ENCODE measurements around the gene ABHD14A. TPM values are rescaled to one million over a fixed set of nuclear protein-coding genes. Genes with fewer than 3 reads are reported as not detected.

ABHD14A gene
- total RNA-seq (ENCODE audit: low replicate concordance) = 8.3 and 13.1 TPM in 2 replicates

DNA sequence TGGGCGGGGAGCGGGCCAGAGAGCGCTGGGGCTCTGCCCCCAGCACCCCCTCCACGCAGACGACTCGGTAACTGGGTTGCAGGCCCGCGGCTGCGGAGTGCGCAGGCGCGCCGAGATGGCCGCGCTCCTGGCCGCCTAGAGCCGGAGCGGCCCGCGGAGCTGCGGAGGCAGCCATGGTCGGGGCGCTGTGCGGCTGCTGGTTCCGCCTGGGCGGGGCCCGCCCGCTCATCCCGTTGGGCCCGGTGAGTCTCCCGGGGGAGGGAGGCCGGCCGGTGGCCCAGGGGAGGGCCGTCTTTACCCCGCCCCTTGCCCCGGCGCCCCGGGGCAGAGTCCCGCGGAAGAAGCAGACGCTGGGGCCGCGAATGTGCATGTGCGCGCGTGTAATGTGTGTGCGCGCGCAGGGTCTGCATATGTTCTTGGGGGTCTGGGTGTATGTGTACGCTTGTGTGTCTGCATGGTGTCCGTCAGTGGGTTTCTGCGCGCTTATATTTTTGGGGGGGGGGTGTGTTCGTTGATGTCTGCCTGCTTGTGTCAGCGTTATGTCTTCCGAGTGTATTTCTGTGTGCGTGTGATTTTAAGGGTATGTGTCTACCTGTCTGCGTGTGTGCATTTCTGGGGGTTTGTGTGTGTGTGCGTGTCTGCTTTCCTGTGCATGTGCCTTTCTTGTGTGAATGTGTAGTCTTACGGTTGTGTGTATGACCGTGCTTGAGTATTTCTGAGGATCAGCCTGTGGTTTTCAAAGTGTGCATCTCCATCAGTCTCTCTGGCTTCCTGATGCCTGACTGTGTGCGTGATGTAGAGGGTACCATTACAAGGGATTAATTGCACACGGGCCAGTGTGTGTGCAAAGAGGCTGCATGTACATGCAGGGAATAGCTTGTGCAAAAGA lies at the start of gene ABHD14A:
Gene ABHD14A, plus strand, starts transcription at position 102 of the 889 bp plus-strand sequence. Its CDS starts 72 bp downstream, at position 174.

DNA sequence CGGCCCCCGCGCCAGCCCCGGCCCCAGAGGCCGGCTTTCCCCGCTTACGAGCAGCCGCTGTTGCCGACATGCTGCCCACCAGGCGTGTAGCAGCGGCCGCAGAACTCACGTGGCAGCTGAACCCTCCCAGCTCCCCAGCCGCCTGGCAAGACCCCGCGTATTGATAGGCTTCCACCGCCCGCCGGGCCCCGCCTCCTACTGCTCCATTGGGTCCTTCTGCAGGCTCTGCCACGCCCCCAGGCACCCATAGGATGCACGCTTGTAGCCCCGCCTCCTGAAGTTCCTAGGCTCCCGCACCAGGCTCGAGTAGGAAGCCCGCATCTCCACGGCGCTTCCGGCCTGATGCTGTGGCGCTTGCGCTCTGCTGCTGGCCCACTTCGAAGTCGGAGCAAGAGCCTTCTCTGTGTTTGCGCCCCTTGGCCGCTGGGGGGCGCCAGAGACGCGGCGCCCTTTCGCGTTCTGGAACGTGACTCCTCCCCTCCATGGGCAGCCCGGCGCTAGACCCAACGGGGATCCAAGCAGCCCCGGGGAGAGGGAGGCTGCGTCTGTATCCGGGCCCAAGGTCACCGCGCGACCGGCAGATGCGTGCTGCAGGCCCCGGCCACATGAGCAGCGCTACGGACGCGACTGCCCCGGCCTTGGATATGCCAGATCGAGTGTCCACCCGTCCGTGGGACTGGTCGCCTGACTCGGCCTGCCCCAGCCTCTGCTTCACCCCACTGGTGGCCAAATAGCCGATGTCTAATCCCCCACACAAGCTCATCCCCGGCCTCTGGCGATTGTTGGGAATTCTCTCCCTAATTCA lies 32.9 kb upstream of the ABHD14A start, which contains the start of the genes PARP3 and RRP9:
Gene PARP3, plus strand, starts transcription at position 566 of the 805 bp plus-strand sequence. CDS start 993 bp downstream, outside the sequence.
Gene RRP9, minus strand, starts transcription at position 107 of the 805 bp plus-strand sequence. Its CDS starts 37 bp downstream, at position 70.

DNA sequence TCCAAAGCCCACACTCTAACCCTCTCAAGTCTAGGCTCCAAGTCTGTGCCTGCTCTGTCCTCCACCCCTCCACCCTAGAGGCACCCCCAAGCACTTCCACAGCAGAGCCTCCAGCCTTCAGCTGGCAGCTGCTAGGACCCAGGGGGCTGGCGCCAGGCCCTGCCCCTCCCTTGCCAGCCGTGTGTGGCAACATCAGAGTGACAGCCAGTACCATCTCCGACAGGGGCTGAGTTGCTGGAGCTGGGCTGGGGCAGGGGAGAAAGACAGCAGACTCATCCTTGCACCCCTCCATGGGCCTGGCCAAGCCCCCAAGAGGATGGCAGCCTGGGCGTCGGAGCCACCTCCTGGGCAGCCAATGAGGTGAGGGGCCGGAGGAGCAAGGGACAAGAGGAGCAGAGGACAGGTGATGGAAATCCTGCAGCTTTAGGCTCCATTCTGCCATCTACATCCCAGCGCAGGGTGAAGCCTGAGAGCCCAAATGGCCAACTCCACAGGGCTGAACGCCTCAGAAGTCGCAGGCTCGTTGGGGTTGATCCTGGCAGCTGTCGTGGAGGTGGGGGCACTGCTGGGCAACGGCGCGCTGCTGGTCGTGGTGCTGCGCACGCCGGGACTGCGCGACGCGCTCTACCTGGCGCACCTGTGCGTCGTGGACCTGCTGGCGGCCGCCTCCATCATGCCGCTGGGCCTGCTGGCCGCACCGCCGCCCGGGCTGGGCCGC lies 19.5 kb upstream of the ABHD14A start, which contains the start of gene GPR62:
Gene GPR62, plus strand, starts transcription at position 207 of the 718 bp plus-strand sequence. Its CDS starts 272 bp downstream, at position 479.

DNA sequence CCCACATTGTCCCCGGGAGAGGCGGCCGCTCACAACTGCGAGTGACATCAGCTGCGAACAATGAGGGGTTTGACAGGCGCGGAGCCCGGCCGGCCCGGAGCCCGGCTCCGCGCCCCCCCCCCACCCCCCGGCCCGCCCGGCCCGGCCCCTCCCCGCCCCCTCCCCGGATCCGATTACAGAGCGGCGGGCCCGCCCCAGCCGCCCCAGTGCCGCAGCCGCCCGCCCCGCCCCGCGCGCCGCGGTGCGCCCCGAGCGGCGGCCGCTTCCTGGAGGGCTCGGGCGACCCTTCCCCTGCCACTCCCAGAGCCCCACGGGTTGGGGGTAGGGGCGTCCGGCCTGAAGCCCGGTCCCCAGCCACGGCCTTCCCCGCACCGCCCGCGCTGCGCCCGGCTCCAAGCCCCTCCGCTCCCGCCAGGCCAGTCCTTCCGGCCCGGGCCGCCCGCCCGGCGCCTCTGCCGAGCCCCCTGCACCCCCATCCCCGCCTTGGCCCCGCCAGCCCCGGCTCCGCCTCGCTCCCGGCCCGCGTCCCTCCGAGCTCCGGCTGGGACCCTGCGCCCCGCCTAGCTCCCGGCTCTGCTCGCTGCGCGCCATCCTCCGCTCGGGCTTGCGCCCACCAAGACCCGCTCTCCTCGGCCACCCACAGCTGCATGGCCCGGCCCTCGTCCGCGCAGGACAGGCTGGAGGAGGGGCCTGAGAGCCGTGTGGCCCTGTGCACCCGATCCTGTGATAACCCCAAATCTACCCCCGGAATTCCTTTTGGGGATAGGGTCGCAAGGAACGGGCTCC lies 7.3 kb upstream of the ABHD14A start, which contains the start of gene PCBP4:
Gene PCBP4, minus strand, starts transcription at position 71 of the 786 bp plus-strand sequence. CDS start 6,214 bp downstream, outside the sequence.

DNA sequence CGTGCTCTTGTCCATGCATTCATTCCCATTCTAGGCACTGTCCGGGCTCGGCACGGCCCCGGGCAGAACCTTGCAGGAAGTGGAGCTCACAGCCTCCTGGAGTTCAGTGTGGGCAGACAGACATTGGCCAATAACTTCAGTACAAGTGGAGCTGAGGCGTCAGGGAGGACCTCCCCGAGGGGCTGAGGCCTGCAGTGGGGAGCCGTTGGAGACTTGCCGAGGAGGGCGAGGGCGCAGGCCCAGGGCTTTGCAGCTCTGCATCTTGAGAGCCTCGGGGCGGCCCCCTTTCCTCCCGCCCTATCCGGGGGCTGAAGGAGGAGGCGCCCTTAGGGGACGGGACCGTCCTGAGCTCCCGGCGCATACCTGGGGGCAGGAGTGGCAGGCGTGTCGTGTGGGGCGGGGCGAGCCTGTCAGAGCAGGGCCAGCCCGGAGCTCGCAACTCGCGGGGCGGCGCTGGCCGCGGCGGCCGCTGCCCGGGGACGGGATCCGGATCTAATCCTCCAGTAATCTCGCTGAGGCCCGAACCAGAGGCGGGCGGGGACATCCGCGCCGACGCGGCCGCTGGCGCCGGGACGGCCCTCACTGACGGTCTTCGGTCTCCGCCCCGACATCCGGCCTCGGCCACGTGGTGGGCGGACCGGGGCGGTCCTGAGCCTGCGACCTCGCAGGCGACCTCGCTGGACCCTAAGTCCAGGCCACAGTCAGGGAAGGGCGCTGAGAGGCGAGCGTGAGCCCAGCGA lies 8.1 kb downstream of the ABHD14A start, which contains the start of gene ACY1:
Gene ACY1, plus strand, starts transcription at position 698 of the 740 bp plus-strand sequence. CDS start 530 bp downstream, outside the sequence.

DNA sequence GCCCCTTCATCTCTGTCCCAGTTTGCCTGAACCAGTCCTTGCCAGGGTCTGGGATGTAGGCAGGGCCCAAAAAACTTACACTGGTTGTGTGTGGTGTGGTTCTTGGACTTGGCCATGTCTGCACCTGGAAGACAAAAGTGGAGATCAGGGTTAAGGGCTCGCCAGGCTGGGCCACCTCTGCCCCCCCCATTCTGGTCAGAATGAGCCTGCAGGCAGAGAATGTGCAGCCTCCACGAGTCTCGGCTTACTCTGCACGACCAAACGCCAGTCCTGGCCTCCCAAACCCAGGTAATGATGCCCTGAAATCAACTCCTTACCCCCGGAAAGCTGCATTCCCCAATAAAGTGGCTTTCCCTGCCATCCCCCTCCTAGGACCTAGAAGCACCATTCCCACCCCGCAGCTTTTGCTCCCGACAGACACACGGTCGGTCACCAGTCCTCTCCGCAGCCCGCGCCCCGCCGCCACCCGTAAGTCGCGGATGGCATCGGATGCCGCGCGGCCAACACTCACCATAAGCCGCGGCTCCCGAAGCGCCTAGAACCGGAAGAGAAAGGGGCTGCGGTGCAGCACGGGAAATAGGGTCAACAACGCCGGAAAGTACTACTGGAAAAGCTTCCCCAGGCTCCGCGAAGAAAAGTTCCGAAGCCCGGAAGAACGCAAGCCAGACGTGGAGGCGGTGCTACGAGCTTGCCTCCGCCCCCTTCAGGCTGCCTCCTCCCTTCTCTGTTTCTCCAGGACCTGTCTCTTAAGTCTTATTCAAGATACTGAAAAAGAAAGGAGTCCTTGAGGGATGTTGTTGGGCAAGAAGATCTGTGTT lies 20.7 kb downstream of the ABHD14A start, which contains the start of gene RPL29:
Gene RPL29, minus strand, starts transcription at position 550 of the 818 bp plus-strand sequence. Its CDS starts 434 bp downstream, at position 116.

Other genes starting within 250 kb of the ABHD14A start
- not detected in 2 replicates for gene IQCF6, start 195.8 kb upstream of the ABHD14A start, total RNA-seq (ENCODE audit: low replicate concordance)
- not detected in 2 replicates for gene IQCF2, start 113.4 kb upstream of the ABHD14A start, total RNA-seq (ENCODE audit: low replicate concordance)
- not detected in 2 replicates for gene IQCF5, start 99.5 kb upstream of the ABHD14A start, total RNA-seq (ENCODE audit: low replicate concordance)
- gene IQCF1, start 71.7 kb upstream of the ABHD14A start, total RNA-seq (ENCODE audit: low replicate concordance) = not detected in 2 replicates
- gene RRP9, start 33.2 kb upstream of the ABHD14A start, total RNA-seq (ENCODE audit: low replicate concordance) = 24.2 and 38.8 TPM in 2 replicates
- gene PARP3, start 32.7 kb upstream of the ABHD14A start, total RNA-seq (ENCODE audit: low replicate concordance) = 14.6 and 26.6 TPM in 2 replicates
- gene GPR62, start 19.7 kb upstream of the ABHD14A start, total RNA-seq (ENCODE audit: low replicate concordance) = under 0.01 TPM in 1 of 2 replicates, not detected in the other
- gene PCBP4, start 7.6 kb upstream of the ABHD14A start, total RNA-seq (ENCODE audit: low replicate concordance) = 27.3 and 54.3 TPM in 2 replicates
- 12.1 and 20.7 TPM in 2 replicates for gene ABHD14B, start 1.0 kb upstream of the ABHD14A start, total RNA-seq (ENCODE audit: low replicate concordance)
- 57.4 and 59.1 TPM in 2 replicates for gene ACY1, start 8.5 kb downstream of the ABHD14A start, total RNA-seq (ENCODE audit: low replicate concordance)
- 574 and 1,531 TPM in 2 replicates for gene RPL29, start 20.8 kb downstream of the ABHD14A start, total RNA-seq (ENCODE audit: low replicate concordance)
- 3.0 and 8.2 TPM in 2 replicates for gene DUSP7, start 81.5 kb downstream of the ABHD14A start, total RNA-seq (ENCODE audit: low replicate concordance)
- 2.3 and 6.0 TPM in 2 replicates for gene POC1A, start 179.4 kb downstream of the ABHD14A start, total RNA-seq (ENCODE audit: low replicate concordance)
- 15.8 and 34.0 TPM in 2 replicates for gene ALAS1, start 223.1 kb downstream of the ABHD14A start, total RNA-seq (ENCODE audit: low replicate concordance)